ENCODE data around the gene PLPP3.

PLPP3 gene

GRCh38 chr1:56538532-56538931 is 40.8 kb downstream of the PLPP3 start:
- ChIA-PET POLR2A (no interaction called here), CTCF (interaction anchor here (1.5 kb wide), 1 partner anchor 9 kb away, joined by 3 read pairs; no protein-coding TSS in a partner anchor)
- peaks cover 0 to 15% of the 10 kb centered on the region in 2 experiments; a peak in 1 of 3 replicates for H3K36me3 ChIP-seq (ENCODE audit: control insufficient read depth in 2 of 2, insufficient read depth in 1 of 2, low read length in 2 of 2)
- no peak overlapping the region for H3K4me3 ChIP-seq (ENCODE audit: low read depth, low read length)
- peaks cover 3% of the 10 kb centered on the region; the same call in 1 of the 2 replicates for H3K4me1 ChIP-seq (ENCODE audit: control insufficient read depth, insufficient read depth, low read length)
- H3K27ac ChIP-seq (ENCODE audit: extremely low read depth, low read depth, low read length): no peak overlapping the region
- H3K9me3 ChIP-seq (ENCODE audit: control insufficient read depth, insufficient read depth, low read depth, low read length): no peaks in the 10 kb centered on the region
- no peak for TF ChIP-seq ZNF112 (tag by site-specific recombination; IDR thresholded peaks at IDR 0.05)
- TF ChIP-seq ZNF155 (tag by site-specific recombination; IDR thresholded peaks at IDR 0.05): no peak
- TF ChIP-seq ZNF16 (tag by site-specific recombination; IDR thresholded peaks at IDR 0.05; ENCODE audit: low read depth): no peak
- TF ChIP-seq ELK4 (IDR thresholded peaks at IDR 0.05; ENCODE audit: borderline replicate concordance, low read depth, low read length): no peak
- no peak for TF ChIP-seq PATZ1 (tag by site-specific recombination; IDR thresholded peaks at IDR 0.05)
- no peak for TF ChIP-seq HIC1 (tag by site-specific recombination; IDR thresholded peaks at IDR 0.05)
- no peak for TF ChIP-seq ZSCAN23 (tag by site-specific recombination; IDR thresholded peaks at IDR 0.05)
- no peak for TF ChIP-seq ZNF433 (tag by site-specific recombination; IDR thresholded peaks at IDR 0.05; ENCODE audit: low read depth)
- TF ChIP-seq ZNF202 (tag by site-specific recombination; IDR thresholded peaks at IDR 0.05; ENCODE audit: borderline replicate concordance): no peak
- no peak for TF ChIP-seq ZBTB20 (tag by site-specific recombination; IDR thresholded peaks at IDR 0.05)
- TF ChIP-seq ZNF184 (tag by site-specific recombination; IDR thresholded peaks at IDR 0.05): no peak
- TF ChIP-seq OVOL3 (tag by site-specific recombination; IDR thresholded peaks at IDR 0.05): no peak
- no peak for TF ChIP-seq FEZF1 (tag by site-specific recombination; IDR thresholded peaks at IDR 0.05)
- no peak for TF ChIP-seq ZSCAN30 (tag by site-specific recombination; IDR thresholded peaks at IDR 0.05)
- no peak for TF ChIP-seq ZNF26 (tag by site-specific recombination; IDR thresholded peaks at IDR 0.05)
- no peak for TF ChIP-seq ZNF48 (tag by site-specific recombination; IDR thresholded peaks at IDR 0.05)
- TF ChIP-seq EGR2 (tag by site-specific recombination; IDR thresholded peaks at IDR 0.05; ENCODE audit: low read depth): no peak
- TF ChIP-seq ZXDB (tag by site-specific recombination; IDR thresholded peaks at IDR 0.05): no peak
- TF ChIP-seq PBX3 (CRISPR knock-in tag; IDR thresholded peaks at IDR 0.05): no peak
- TF ChIP-seq ZNF707 (tag by site-specific recombination; IDR thresholded peaks at IDR 0.05): no peak

Data from HEK293 (cell line).